Stimulated activated naive CD4-positive, alpha-beta T cell (primary cell): Measurements from ENCODE around the gene TEX38.
"Not testable (repeated sequence)": the region's sequence is repeated elsewhere in the genome, so short reads cannot be mapped to it uniquely, and the experiment has no call there.

ENCODE experiments used
- DNase-seq, 6 experiments: peaks; one replicate each; lab custom pipeline; 2025; lab: John Stamatoyannopoulos, UW

Gene TEX38

GRCh38 chr1:46655848-46656247 lies 15.8 kb upstream of the TEX38 start:
- no peak for DNase-seq

- DNase-seq, result no peak
These were observed 15.0 kb upstream of the TEX38 start for GRCh38 chr1:46656643-46657042.

GRCh38 chr1:46657775-46658174 lies 13.9 kb upstream of the TEX38 start:
- no peak for DNase-seq

GRCh38 chr1:46659307-46659870 lies 12.3 kb upstream of the TEX38 start:
- DNase-seq, result no peak

GRCh38 chr1:46660116-46660515 lies 11.5 kb upstream of the TEX38 start:
- not testable (repeated sequence) for DNase-seq

GRCh38 chr1:46662919-46663318 lies 8.7 kb upstream of the TEX38 start:
- not testable (repeated sequence) for DNase-seq

GRCh38 chr1:46665983-46666382 lies 5.7 kb upstream of the TEX38 start:
- DNase-seq, result no peak

GRCh38 chr1:46667782-46668760 lies 3.6 kb upstream of the TEX38 start, which contains the start of gene ATPAF1:
Gene ATPAF1, minus strand, starts transcription at chr1:46668364. Its CDS starts 42 bp downstream, at chr1:46668322.
- DNase-seq, result peak; percentile 27 to 66 (median 44)

GRCh38 chr1:46670134-46670533 lies 1.5 kb upstream of the TEX38 start:
- DNase-seq, result no peak

- no peak for DNase-seq
These were observed 1.0 kb downstream of the TEX38 start for GRCh38 chr1:46672696-46673095.

GRCh38 chr1:46673749-46674182 lies 2.1 kb downstream of the TEX38 start:
- DNase-seq, result no peak

GRCh38 chr1:46675549-46676314 lies 4.1 kb downstream of the TEX38 start:
- DNase-seq, result peak in 2 of 6 experiments; percentile 24 to 30

- no peak for DNase-seq
These were observed 4.9 kb downstream of the TEX38 start for GRCh38 chr1:46676531-46676930.

GRCh38 chr1:46677339-46677738 lies 5.7 kb downstream of the TEX38 start:
- DNase-seq, result no peak

GRCh38 chr1:46679789-46680573 lies 8.3 kb downstream of the TEX38 start:
- no peak for DNase-seq

GRCh38 chr1:46681333-46682034 lies 9.8 kb downstream of the TEX38 start:
- DNase-seq, result no peak

- DNase-seq, result no peak
These were observed 10.4 kb downstream of the TEX38 start for GRCh38 chr1:46682064-46682463.

- no peak for DNase-seq
These were observed 13.0 kb downstream of the TEX38 start for GRCh38 chr1:46684670-46685069.

GRCh38 chr1:46686255-46686654 lies 14.6 kb downstream of the TEX38 start:
- DNase-seq, result no peak

GRCh38 chr1:46687093-46687659 lies 15.5 kb downstream of the TEX38 start:
- peak in 1 of 6 experiments; percentile 6 for DNase-seq
